Fibroblast of skin of right quadriceps (primary cell): ENCODE measurements around the gene MIPOL1.

Source experiments
- DNase-seq: peaks from one replicate; pipeline ENCODE4 v3.0.0-alpha.2; 2013

The MIPOL1 gene

DNA sequence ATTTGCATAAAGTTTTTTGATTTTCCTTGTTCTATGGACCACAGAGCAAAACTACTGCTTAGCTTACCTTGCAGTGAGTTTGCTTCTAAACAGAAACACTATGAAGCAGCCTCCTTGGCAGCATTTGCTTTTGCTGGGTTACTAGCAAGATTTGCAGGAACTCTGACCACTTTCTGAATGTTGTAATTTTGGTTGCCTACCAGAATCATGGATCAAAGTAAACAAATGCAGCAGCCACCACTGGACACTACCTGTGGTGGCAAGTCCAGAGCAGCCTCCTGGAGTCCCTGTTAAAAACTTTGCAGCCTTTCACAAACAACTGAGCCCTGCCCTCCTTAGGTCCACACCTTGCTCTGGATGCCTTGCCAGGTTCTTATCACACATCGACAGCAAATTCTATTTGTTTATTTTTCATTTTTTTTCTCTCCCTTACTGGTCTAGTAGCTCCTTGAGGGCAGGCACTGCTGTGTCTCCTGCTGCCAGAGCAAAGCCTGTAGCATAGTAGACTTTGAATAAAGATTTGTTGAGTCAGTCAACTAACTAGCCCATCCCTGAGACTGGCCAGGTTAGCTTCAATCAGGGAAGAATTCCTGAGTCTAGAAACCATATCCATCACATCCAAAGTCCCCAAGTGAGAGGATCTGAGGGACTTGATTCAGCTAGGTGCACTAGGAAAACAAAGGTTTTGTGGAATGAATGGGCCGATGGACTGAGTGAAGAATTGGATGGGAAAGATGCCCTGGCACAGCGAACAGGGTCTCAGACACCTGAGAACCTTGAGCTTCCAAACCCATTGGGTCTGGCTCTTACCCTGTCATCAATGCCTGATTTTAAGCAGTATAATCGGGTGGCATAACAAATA lies 403.4 kb downstream of the MIPOL1 start:
- DNase-seq = no peak

DNA sequence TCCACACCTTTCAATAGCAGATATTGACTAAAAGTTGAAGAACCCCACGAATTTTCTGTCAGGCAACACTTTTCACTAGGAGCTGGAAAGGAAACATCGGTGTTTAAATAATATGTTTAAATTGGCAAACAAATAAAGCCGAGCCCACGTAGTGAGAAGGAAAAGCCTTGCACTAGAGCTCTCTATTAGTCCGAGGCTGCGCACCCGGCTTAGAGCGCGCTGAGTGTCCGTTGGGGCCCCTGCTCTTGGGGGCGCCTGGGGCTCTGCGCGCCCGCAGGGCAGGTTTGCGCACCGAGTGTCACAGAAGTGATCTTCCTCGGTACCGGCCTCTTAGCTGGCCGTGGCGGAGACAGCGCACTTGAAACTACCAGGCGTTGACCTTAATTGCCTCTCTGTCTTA lies 404.1 kb downstream of the MIPOL1 start:
- DNase-seq = no peak
